HepG2 (cell line): ENCODE results near the gene LEPR. TPM values are rescaled to one million over a fixed set of nuclear protein-coding genes. Genes with fewer than 3 reads are reported as not detected.

Experiments used
- ARNT2 ChIP-seq: sonication (generic); formaldehyde crosslinking; IDR thresholded peaks from 2 replicates; pipeline ENCODE4 v1.8.0; 2022; ENCODE audit warnings: mild to moderate bottlenecking, low read depth, missing genetic modification reagents, moderate library complexity
- CC2D1A ChIP-seq: sonication (generic); formaldehyde crosslinking; IDR thresholded peaks from 2 replicates; pipeline ENCODE4 v1.8.1; 2023; ENCODE audit warnings: mild to moderate bottlenecking, missing genetic modification reagents
- DZIP1 ChIP-seq: sonication (generic); formaldehyde crosslinking; IDR thresholded peaks from 2 replicates; pipeline ENCODE4 v1.5.0; 2020; ENCODE audit warnings: mild to moderate bottlenecking, missing genetic modification reagents
- ERF ChIP-seq: IDR thresholded peaks from 2 replicates; pipeline ENCODE4 v1.6.1; 2018; ENCODE audit warnings: missing biosample characterization, missing genetic modification reagents
- JARID2 ChIP-seq: sonication (generic); formaldehyde crosslinking; IDR thresholded peaks from 2 replicates; pipeline ENCODE4 v1.8.1; 2023; ENCODE audit warnings: missing genetic modification reagents, inconsistent platforms; ENCODE audit not compliant: insufficient replicate concordance
- KDM1A ChIP-seq: IDR thresholded peaks from 2 replicates; pipeline ENCODE4 v1.6.1; 2016; ENCODE audit warnings: missing compliant biosample characterization
- MEF2D ChIP-seq: sonication (generic); formaldehyde crosslinking; IDR thresholded peaks from 2 replicates; pipeline ENCODE4 v1.5.1; 2020; ENCODE audit warnings: mild to moderate bottlenecking, missing genetic modification reagents
- MYC ChIP-seq: sonication (generic); formaldehyde crosslinking; IDR thresholded peaks from 2 replicates; pipeline ENCODE4 v1.9.0; 2021; ENCODE audit warnings: missing genetic modification reagents, borderline replicate concordance
- NCOA2 ChIP-seq: sonication (generic); formaldehyde crosslinking; IDR thresholded peaks from 2 replicates; pipeline ENCODE4 v1.8.0; 2022; ENCODE audit warnings: inconsistent platforms
- NONO ChIP-seq, 2 experiments: fragments of 450-650 bp in 1 of 2; sonication (generic) in 1 of 2; formaldehyde crosslinking in 1 of 2; IDR thresholded peaks in 1 of 2; conservative IDR thresholded peaks in 1 of 2; 2 replicates each; pipeline versions ENCODE4 v1.6.1 to v1.8.0; 2017 to 2022; ENCODE audit warnings: mild to moderate bottlenecking in 1 of 2, missing genetic modification reagents in 1 of 2, moderate library complexity in 1 of 2
- PAF1 ChIP-seq: IDR thresholded peaks from 2 replicates; pipeline ENCODE4 v1.6.1; 2016; ENCODE audit warnings: missing genetic modification reagents, missing compliant biosample characterization
- PBX3 ChIP-seq: sonication (generic); formaldehyde crosslinking; IDR thresholded peaks from 2 replicates; pipeline ENCODE4 v1.8.1; 2023; ENCODE audit warnings: missing genetic modification reagents, inconsistent platforms, borderline replicate concordance
- RAD21 ChIP-seq: fragments of 450-650 bp; formaldehyde crosslinking; IDR thresholded peaks from 2 replicates; pipeline ENCODE4 v1.5.0; 2020; ENCODE audit warnings: mild to moderate bottlenecking
- RXRB ChIP-seq: IDR thresholded peaks from 2 replicates; pipeline ENCODE4 v1.6.1; 2016; ENCODE audit warnings: borderline replicate concordance, missing genetic modification reagents, missing compliant biosample characterization
- SAP130 ChIP-seq: IDR thresholded peaks from 2 replicates; pipeline ENCODE4 v1.6.1; 2016; ENCODE audit warnings: low read depth
- SP5 ChIP-seq: IDR thresholded peaks from 2 replicates; pipeline ENCODE4 v1.6.1; 2016; ENCODE audit warnings: low read depth, borderline replicate concordance
- TBP ChIP-seq: sonication (generic); formaldehyde crosslinking; IDR thresholded peaks from 2 replicates; pipeline ENCODE4 v1.5.0; 2020; ENCODE audit warnings: missing genetic modification reagents
- TCF7 ChIP-seq: sonication (generic); IDR thresholded peaks from 2 replicates; pipeline ENCODE4 v1.6.1; 2016; ENCODE audit warnings: antibody characterized with exemption, low read depth
- YY1 ChIP-seq: IDR thresholded peaks from 2 replicates; pipeline ENCODE4 v1.6.1; 2011; ENCODE audit warnings: low read length, low read depth, moderate library complexity, mild to moderate bottlenecking; ENCODE audit not compliant: insufficient read depth, insufficient replicate concordance
- ZGPAT ChIP-seq: IDR thresholded peaks from 2 replicates; pipeline ENCODE4 v1.6.1; 2016; ENCODE audit warnings: mild to moderate bottlenecking
- ZMYM3 ChIP-seq: sonication (generic); formaldehyde crosslinking; IDR thresholded peaks from 2 replicates; pipeline ENCODE4 v1.5.1; 2020; ENCODE audit warnings: mild to moderate bottlenecking, missing genetic modification reagents
- ZNF160 ChIP-seq: sonication (generic); formaldehyde crosslinking; IDR thresholded peaks from 2 replicates; pipeline ENCODE4 v1.8.0; 2022; ENCODE audit warnings: mild to moderate bottlenecking, inconsistent platforms, missing genetic modification reagents
- ZNF234 ChIP-seq: sonication (generic); formaldehyde crosslinking; conservative IDR thresholded peaks from 2 replicates; pipeline ENCODE4 v1.5.1; 2020; ENCODE audit warnings: mild to moderate bottlenecking, missing genetic modification reagents
- ZNF501 ChIP-seq: sonication (generic); formaldehyde crosslinking; IDR thresholded peaks from 2 replicates; pipeline ENCODE4 v1.5.1; 2020; ENCODE audit warnings: mild to moderate bottlenecking, moderate library complexity, missing genetic modification reagents
- ZNF589 ChIP-seq: sonication (generic); formaldehyde crosslinking; conservative IDR thresholded peaks from 2 replicates; pipeline ENCODE4 v1.8.0; 2022; ENCODE audit warnings: mild to moderate bottlenecking, moderate library complexity, missing genetic modification reagents
- ZNF629 ChIP-seq: sonication (generic); formaldehyde crosslinking; conservative IDR thresholded peaks from 2 replicates; pipeline ENCODE4 v1.5.0; 2020; ENCODE audit warnings: missing genetic modification reagents
- ZNF780A ChIP-seq: sonication (generic); formaldehyde crosslinking; IDR thresholded peaks from 2 replicates; pipeline ENCODE4 v1.8.0; 2022; ENCODE audit warnings: mild to moderate bottlenecking, missing genetic modification reagents, moderate library complexity
- ZNF891 ChIP-seq: sonication (generic); formaldehyde crosslinking; IDR thresholded peaks from 2 replicates; pipeline ENCODE4 v1.5.0; 2020; ENCODE audit warnings: mild to moderate bottlenecking, missing genetic modification reagents
- polyA plus RNA-seq, 8 experiments: library from polyadenylated mRNA; depleted of rRNA in 3 of 8; stranded (reverse) in 7 of 8; unstranded in 1 of 8; fragments of >200 nt; fragmentation: Illumina TruSeq in 4 of 8; extraction: Trizol in 4 of 8; gene quantifications; 2 replicates each; pipeline versions ENCODE4 v1.2.1 to v1.2.3, GENCODE V29; 2011 to 2016; ENCODE audit warnings: low read depth in 4 of 8, missing spikeins in 1 of 8, mixed read lengths in 1 of 8; ENCODE audit not compliant: insufficient read depth in 1 of 8
- total RNA-seq, 5 experiments: library from RNA; depleted of rRNA; stranded (reverse); fragments of >200 nt; fragmentation: Illumina TruSeq; extraction: Trizol; gene quantifications; 2 replicates each; pipeline ENCODE4 v1.2.3, GENCODE V29; 2016; ENCODE audit warnings: low read depth in 1 of 5

Gene LEPR
- total and polyA plus RNA-seq, 2 of the 13 experiments (the other 11 are each of a cell fraction or from before 2014, with no cell fraction given) = 0.60 to 1.7 TPM

GRCh38 chr1:65467536-65467935 lies 47.1 kb downstream of the LEPR start (continued):
- TF ChIP-seq ZNF160 (CRISPR knock-in tag) = peak; percentile 43; the same call in 1 of the 2 replicates
- TF ChIP-seq PAF1 (CRISPR knock-in tag) = no peak
- TF ChIP-seq ZGPAT (CRISPR knock-in tag) = peak; percentile 80
- peak; percentile 100 for TF ChIP-seq SP5 (CRISPR knock-in tag)
- peak; percentile 69; the same call in 1 of the 2 replicates for TF ChIP-seq ZMYM3 (CRISPR knock-in tag)
- no peak for TF ChIP-seq DZIP1
- no peak for TF ChIP-seq JARID2 (CRISPR knock-in tag)
- peak; percentile 79 for TF ChIP-seq RXRB (CRISPR knock-in tag)
- TF ChIP-seq TCF7 = peak; percentile 63
- TF ChIP-seq ZNF629 (CRISPR knock-in tag) = no peak
- peak; percentile 68 for TF ChIP-seq YY1
- TF ChIP-seq RAD21 (CRISPR knock-in tag) = peak; percentile 46
- TF ChIP-seq ERF (CRISPR knock-in tag) = peak; percentile 54; the same call in 1 of the 2 replicates
- peak; percentile 76 for TF ChIP-seq SAP130 (CRISPR knock-in tag)
- TF ChIP-seq ZNF891 (CRISPR knock-in tag) = 0 out of 2 replicates have a peak, but pooled peaks have one; percentile 24
- peak; percentile 72 for TF ChIP-seq ZNF501
- TF ChIP-seq PBX3 (CRISPR knock-in tag) = no peak
- peak; percentile 57; the same call in 1 of the 2 replicates for TF ChIP-seq ARNT2 (CRISPR knock-in tag)
- TF ChIP-seq MYC (CRISPR knock-in tag) = peak; percentile 68; the same call in 1 of the 2 replicates
- peak; percentile 39; the same call in 1 of the 2 replicates for TF ChIP-seq KDM1A (CRISPR knock-in tag)
- TF ChIP-seq ZNF234 = no peak
- no peak for TF ChIP-seq TBP (CRISPR knock-in tag)
- TF ChIP-seq NONO (IDR thresholded peaks at IDR 0.05) = no peak
- peak; percentile 85 for TF ChIP-seq NONO (CRISPR knock-in tag; conservative IDR thresholded peaks at IDR 0.05)
- TF ChIP-seq NCOA2 (CRISPR knock-in tag) = peak; percentile 69
- no peak for TF ChIP-seq ZNF780A
- peak; percentile 80; the same call in 1 of the 2 replicates for TF ChIP-seq MEF2D (CRISPR knock-in tag)
- TF ChIP-seq CC2D1A (CRISPR knock-in tag) = no peak
- 0 out of 2 replicates have a peak, but pooled peaks have one; percentile 43 for TF ChIP-seq ZNF589
